Skin epidermis (tissue), 12 donors: ENCODE measurements around the gene AGAP1.

ENCODE experiments used
- H3K27ac ChIP-seq, 21 experiments: fragments of 200-600 bp; sonication (generic) in 11 of 21; one replicate each; pipeline ENCODE4 v1.5.0; 2020; ENCODE audit warnings: mild to moderate bottlenecking in 3 of 21, inconsistent platforms in 2 of 21, moderate library complexity in 2 of 21
- H3K4me3 ChIP-seq, 7 experiments: fragments of 200-600 bp; sonication (generic) in 2 of 7; one replicate each; pipeline ENCODE4 v1.5.0; 2020; ENCODE audit warnings: inconsistent platforms in 2 of 7, mild to moderate bottlenecking in 2 of 7, moderate library complexity in 1 of 7

AGAP1 gene

GRCh38 chr2:236156860-236157194 is 663.0 kb downstream of the AGAP1 start:
- Histone ChIP-seq H3K27ac (no peak overlapping the region), H3K4me3 (no peak overlapping the region)

- Histone ChIP-seq H3K27ac (no peak overlapping the region), H3K4me3 (no peak overlapping the region)
Measured at GRCh38 chr2:236157366-236157765, 663.5 kb downstream of the AGAP1 start.

- H3K27ac ChIP-seq = no peak overlapping the region
- no peak overlapping the region for H3K4me3 ChIP-seq
Measured at GRCh38 chr2:236157815-236158498, 664.1 kb downstream of the AGAP1 start.

GRCh38 chr2:236158969-236159777 is 665.3 kb downstream of the AGAP1 start:
- no peak overlapping the region for H3K4me3 ChIP-seq

GRCh38 chr2:236159778-236160170 is 665.9 kb downstream of the AGAP1 start:
- no peak overlapping the region for H3K4me3 ChIP-seq
- H3K27ac ChIP-seq = no peak overlapping the region

More at GRCh38 chr2:236158969-236159777, 665.3 kb downstream of the AGAP1 start:
- no peak overlapping the region for H3K27ac ChIP-seq

GRCh38 chr2:236160366-236161081 is 666.7 kb downstream of the AGAP1 start:
- Histone ChIP-seq H3K27ac (no peak overlapping the region), H3K4me3 (no peak overlapping the region)

- H3K27ac ChIP-seq = no peak overlapping the region
- H3K4me3 ChIP-seq = no peak overlapping the region
Measured at GRCh38 chr2:236161082-236161462, 667.2 kb downstream of the AGAP1 start.

- Histone ChIP-seq H3K4me3 (no peak overlapping the region), H3K27ac (no peak overlapping the region)
Measured at GRCh38 chr2:236161531-236161930, 667.7 kb downstream of the AGAP1 start.

GRCh38 chr2:236162031-236162845 is 668.4 kb downstream of the AGAP1 start:
- no peak overlapping the region for H3K4me3 ChIP-seq
- H3K27ac ChIP-seq = no peak overlapping the region

GRCh38 chr2:236162882-236163470 is 669.1 kb downstream of the AGAP1 start:
- peak overlapping the region in 1 of 7 experiments; percentile 26 for H3K4me3 ChIP-seq
- no peak overlapping the region for H3K27ac ChIP-seq

GRCh38 chr2:236163471-236164200 is 669.8 kb downstream of the AGAP1 start:
- Histone ChIP-seq H3K27ac (no peak overlapping the region), H3K4me3 (peak overlapping the region in 6 of 7 experiments; percentile 4 to 29 (median 20))

- H3K4me3 ChIP-seq = peak overlapping the region; percentile 4 to 29 (median 20)
- H3K27ac ChIP-seq = no peak overlapping the region
Measured at GRCh38 chr2:236164201-236164924, 670.5 kb downstream of the AGAP1 start.

GRCh38 chr2:236164925-236165841 is 671.3 kb downstream of the AGAP1 start:
- no peak overlapping the region for H3K27ac ChIP-seq
- H3K4me3 ChIP-seq = peak overlapping the region in 1 of 7 experiments; percentile 29

GRCh38 chr2:236165842-236166795 is 672.3 kb downstream of the AGAP1 start:
- Histone ChIP-seq H3K27ac (no peak overlapping the region), H3K4me3 (peak overlapping the region in 5 of 7 experiments; percentile 4 to 33 (median 15))

- Histone ChIP-seq H3K27ac (no peak overlapping the region), H3K4me3 (peak overlapping the region in 5 of 7 experiments; percentile 15 to 33 (median 27))
Measured at GRCh38 chr2:236166796-236167296, 673.0 kb downstream of the AGAP1 start.
